Muscle layer of duodenum (tissue), 2 donors: ENCODE measurements around the gene TSC22D2.
"Not testable (repeated sequence)": the region's sequence is repeated elsewhere in the genome, so short reads cannot be mapped to it uniquely, and the experiment has no call there.

Experiments used
- H3K27ac ChIP-seq: one replicate; pipeline ENCODE4 v1.7.0; 2013; ENCODE audit warnings: mild to moderate bottlenecking, low read length
- H3K27me3 ChIP-seq: one replicate; pipeline ENCODE4 v1.7.0; 2013; ENCODE audit warnings: low read depth, mild to moderate bottlenecking, control low read depth, low read length
- H3K36me3 ChIP-seq, 2 donors: one replicate each; pipeline ENCODE4 v1.7.0; 2013; ENCODE audit warnings: low read length in 2 of 2, control low read depth in 1 of 2, mild to moderate bottlenecking in 1 of 2; ENCODE audit not compliant: insufficient read depth in 2 of 2, control insufficient read depth in 1 of 2
- H3K4me1 ChIP-seq, 2 donors: one replicate each; pipeline ENCODE4 v1.7.0; 2013; ENCODE audit warnings: low read length in 2 of 2, mild to moderate bottlenecking in 2 of 2, control low read depth in 1 of 2, moderate library complexity in 1 of 2; ENCODE audit not compliant: insufficient read depth in 2 of 2, control insufficient read depth in 1 of 2
- H3K4me3 ChIP-seq, 2 donors: one replicate each; pipeline ENCODE4 v1.7.0; 2013; ENCODE audit warnings: low read length in 2 of 2, low read depth in 1 of 2, mild to moderate bottlenecking in 1 of 2
- H3K9me3 ChIP-seq, 2 donors: one replicate each; pipeline ENCODE4 v1.7.0; 2013; ENCODE audit warnings: low read length in 2 of 2, control low read depth in 1 of 2, mild to moderate bottlenecking in 1 of 2; ENCODE audit not compliant: control insufficient read depth in 1 of 2
- donor health status: healthy.

Gene TSC22D2

DNA sequence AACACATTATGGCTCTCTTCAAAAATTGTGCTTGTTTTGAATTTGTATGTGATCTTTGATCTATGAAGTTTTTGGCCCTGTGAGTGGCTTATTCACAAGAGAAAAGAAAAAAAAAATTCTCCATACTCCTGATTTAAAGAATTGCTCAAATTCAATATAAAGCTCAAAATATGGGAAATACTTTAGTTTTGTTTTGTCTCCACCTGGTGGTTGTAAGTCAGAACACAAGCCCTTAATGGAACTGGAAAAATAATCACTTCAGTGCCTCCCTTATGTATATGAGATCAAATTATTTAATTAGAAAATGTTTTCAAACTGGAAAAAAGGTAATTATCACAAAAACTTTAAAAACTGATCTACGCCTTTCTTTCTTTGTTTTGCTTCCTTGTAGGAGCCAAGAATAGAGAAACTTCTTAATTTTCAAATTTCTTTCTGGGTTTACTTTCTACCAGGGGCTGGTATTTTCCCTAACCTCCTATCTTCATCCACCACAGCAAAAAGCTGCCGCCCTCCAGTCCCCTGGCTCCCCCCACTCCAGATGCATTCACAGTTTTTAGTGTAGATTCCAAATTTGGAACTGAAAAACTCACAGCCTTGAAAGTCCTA, 87.6 kb downstream of the TSC22D2 start:
- Histone ChIP-seq H3K36me3 (no peaks in the 10 kb centered on the region), H3K27ac (no peak overlapping the region), H3K9me3 (no peaks in the 10 kb centered on the region), H3K27me3 (no peaks in the 10 kb centered on the region), H3K4me1 (no peaks in the 10 kb centered on the region), H3K4me3 (no peak overlapping the region)

DNA sequence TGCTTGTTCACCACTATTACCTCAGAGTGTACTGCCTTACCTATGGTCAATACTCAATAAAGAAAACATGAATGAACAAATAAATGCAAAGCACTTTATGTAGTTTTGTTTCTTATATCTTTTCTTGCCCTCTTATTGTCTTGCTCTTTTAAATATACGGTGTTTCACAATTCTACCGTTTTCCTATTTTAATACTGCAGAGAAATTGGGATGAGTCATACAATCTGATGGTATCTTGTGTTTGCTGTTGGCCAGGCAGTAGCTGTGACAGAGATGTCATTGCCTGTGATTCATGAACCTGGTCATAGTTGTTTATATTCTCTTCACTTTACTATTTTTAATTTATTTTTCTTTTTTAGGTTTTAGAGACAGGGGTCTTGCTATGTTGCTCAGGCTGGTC, 89.9 kb downstream of the TSC22D2 start:
- Histone ChIP-seq H3K36me3 (no peaks in the 10 kb centered on the region), H3K4me3 (no peak overlapping the region), H3K27ac (no peak overlapping the region), H3K27me3 (no peaks in the 10 kb centered on the region), H3K9me3 (no peaks in the 10 kb centered on the region), H3K4me1 (no peaks in the 10 kb centered on the region)

DNA sequence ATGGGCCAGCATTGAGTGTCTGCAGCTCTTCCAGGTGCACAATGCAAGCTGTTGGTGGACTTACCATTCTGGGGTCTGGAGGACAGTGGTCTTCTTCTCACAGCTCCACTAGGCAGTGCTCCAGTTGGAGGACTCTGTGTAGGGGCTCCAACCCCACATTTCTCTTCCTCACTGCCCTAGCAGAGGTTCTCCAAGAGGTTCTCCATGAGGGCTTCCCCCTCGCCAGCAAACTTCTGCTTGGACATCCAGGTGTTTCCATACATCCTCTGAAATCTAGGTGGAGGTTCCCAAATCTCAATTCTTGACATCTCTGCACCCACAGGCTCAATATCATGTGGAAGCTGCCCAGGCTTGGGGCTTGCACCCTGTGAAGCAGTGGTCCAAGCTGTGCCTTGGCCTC, 92.9 kb downstream of the TSC22D2 start:
- H3K27ac ChIP-seq, H3K4me3 ChIP-seq, H3K9me3 ChIP-seq, H3K27me3 ChIP-seq, H3K36me3 ChIP-seq, H3K4me1 ChIP-seq: not testable (repeated sequence)

DNA sequence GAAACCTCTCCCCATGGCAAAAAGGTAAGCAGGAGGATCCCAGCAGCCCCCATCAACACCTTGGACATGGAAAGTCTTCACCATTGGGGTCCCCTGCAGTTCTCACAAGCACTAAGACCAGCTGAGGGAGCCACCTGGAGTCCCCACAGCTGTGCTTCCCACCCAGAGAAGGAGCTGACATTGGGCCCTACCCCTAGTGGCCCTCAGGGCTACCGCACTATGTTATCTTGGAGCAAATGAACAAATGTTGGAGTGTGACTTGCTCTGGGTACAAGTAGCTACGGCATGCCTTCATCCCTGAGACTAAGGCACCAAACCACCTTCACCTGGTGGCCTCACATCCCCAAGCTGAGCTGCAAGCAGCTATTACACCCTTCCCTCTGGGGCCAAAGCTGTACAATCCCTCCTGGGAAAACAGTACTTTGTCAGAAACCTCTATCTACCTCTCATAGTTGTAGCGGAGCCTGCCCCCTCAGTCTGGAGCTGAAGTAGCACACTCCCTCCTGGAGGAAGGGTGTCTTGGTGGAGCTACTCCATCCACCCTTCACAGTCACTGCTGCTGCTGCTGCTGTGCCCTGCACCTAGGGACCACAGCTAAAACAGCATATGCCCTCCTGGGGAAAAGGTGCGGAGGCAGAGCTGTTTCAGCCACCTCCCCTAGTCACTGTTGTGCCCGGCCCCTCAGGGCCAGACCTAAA, 95.5 kb downstream of the TSC22D2 start:
- Histone ChIP-seq H3K4me3 (no peak overlapping the region), H3K36me3 (no peaks in the 10 kb centered on the region), H3K9me3 (no peaks in the 10 kb centered on the region), H3K27me3 (no peaks in the 10 kb centered on the region), H3K27ac (no peak overlapping the region), H3K4me1 (no peaks in the 10 kb centered on the region)

DNA sequence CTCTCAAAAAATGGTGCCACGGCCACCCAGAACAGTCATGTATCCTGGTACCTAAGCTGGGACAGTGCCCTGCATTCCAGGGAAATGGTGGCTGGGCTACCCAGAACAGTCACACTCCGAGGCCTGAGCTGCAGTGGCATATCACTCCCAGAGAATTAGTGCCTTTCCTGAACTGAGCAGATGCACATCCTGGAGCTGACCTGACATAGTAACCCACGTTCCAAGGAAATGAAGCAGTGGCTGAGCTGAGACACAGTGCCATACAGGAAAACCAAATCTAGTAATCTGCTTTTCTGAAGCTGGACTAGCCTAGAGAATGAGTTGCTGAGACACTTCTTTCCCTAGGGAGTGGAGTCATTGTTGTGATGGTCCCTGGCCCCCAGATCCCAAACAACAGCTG, 96.4 kb downstream of the TSC22D2 start:
- no peaks in the 10 kb centered on the region for H3K9me3 ChIP-seq

DNA sequence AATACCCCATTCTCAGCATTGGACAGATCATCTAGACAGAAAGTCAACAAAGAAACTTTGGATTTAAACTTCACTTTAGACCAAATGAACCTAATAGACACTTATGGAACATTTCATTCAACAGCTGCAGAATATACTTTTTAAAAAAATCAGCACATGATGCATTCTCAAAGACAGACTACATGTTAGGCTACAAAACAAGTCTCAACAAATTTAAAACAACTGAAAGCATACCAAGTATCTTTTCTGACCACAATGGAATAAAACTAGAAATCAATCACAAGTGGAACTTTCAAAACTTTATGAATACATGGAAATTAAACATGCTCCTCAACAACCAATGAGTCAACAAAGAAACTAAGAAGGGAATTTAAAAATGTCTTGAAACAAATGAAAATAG, 100.3 kb downstream of the TSC22D2 start:
- no peaks in the 10 kb centered on the region for H3K27me3 ChIP-seq
- no peak overlapping the region for H3K4me3 ChIP-seq
- H3K27ac ChIP-seq, result no peak overlapping the region
- no peaks in the 10 kb centered on the region for H3K9me3 ChIP-seq
- H3K36me3 ChIP-seq, result no peaks in the 10 kb centered on the region
- H3K4me1 ChIP-seq, result no peaks in the 10 kb centered on the region

More for the DNA sequence above, 96.4 kb downstream of the TSC22D2 start:
- no peaks in the 10 kb centered on the region for H3K36me3 ChIP-seq
- H3K27me3 ChIP-seq, result no peaks in the 10 kb centered on the region
- H3K4me1 ChIP-seq, result no peaks in the 10 kb centered on the region
- no peak overlapping the region for H3K27ac ChIP-seq
- H3K4me3 ChIP-seq, result no peak overlapping the region

DNA sequence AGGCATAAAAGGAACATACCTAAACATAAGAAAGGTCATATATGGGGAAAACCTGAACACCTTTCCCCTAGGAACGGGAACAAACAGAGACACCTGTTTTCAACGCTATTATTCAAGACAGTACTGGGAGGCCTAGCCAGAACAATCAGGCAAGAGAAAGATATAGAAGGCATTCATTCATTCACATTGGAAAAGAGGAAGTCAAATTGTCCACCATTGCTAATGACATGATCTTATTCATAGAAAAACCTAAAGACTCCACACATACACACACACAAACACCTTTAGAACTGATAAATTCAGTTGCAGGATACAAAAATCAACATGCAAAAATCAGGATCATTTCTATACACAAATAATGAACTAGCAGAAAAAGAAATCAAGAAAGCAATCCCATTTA, 101.7 kb downstream of the TSC22D2 start:
- Histone ChIP-seq H3K4me1 (no peaks in the 10 kb centered on the region), H3K27ac (no peak overlapping the region), H3K27me3 (no peaks in the 10 kb centered on the region), H3K4me3 (no peak overlapping the region), H3K36me3 (no peaks in the 10 kb centered on the region), H3K9me3 (no peaks in the 10 kb centered on the region)

DNA sequence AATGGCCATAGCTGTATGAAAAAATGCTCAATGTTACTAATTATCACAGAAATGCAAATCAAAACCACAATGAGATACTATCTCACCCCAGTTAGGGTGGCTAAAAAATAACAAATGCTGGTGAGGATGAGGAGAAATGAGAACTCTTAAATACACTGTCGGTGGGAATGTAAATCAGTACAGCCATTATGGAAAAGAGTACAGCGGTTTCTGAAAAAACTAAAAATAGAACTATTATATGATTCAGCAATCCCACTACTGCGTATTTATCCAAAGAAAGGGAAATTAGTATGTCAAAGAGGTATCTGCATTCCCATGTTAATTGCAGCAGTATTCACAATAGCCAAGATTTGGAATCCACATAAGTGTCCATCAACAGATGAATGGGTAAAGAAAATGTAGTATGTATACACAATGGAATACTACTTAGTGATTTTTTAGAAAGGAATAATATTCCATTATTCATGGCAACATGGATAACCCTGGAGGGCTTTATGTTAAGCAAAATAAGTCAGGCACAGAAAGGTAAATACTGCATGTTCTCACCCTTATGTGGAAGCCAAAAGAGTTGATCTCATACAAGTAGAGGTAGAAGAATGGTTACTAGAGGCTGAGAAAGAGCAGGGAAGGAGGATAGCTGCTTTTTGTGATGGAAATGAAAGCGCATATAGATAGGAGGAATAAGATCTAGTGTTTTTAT, 103.2 kb downstream of the TSC22D2 start:
- Histone ChIP-seq H3K4me1 (no peaks in the 10 kb centered on the region), H3K27me3 (no peaks in the 10 kb centered on the region), H3K36me3 (no peaks in the 10 kb centered on the region), H3K4me3 (no peak overlapping the region), H3K27ac (no peak overlapping the region), H3K9me3 (no peaks in the 10 kb centered on the region)

DNA sequence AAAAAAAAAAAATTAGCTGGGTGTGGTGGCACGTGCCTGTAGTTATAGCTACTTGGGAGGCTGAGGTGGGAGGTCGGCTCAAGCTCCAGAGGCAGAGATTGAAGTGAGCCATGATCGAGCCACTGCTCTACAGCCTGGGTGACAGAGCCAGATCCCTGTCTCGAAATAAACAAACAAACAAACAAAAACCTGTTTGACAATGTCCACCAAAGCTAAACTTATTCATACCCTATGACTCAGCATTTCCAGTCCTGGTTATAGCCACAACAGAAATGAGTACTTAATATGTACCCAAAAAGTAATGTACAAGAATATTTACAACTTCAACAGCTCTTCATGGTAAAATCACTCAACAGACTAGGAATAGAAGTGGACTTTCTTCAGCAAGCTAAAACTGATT, 107.1 kb downstream of the TSC22D2 start:
- H3K27me3 ChIP-seq, result no peaks in the 10 kb centered on the region
- H3K36me3 ChIP-seq, result no peaks in the 10 kb centered on the region
- no peak overlapping the region for H3K4me3 ChIP-seq
- no peaks in the 10 kb centered on the region for H3K4me1 ChIP-seq
- H3K9me3 ChIP-seq, result no peaks in the 10 kb centered on the region
- no peak overlapping the region for H3K27ac ChIP-seq
